Uterine smooth muscle cell (primary cell): ENCODE results near the gene REEP2. TPM values are rescaled to one million over a fixed set of nuclear protein-coding genes. Genes with fewer than 3 reads are reported as not detected.

ENCODE experiments used
- total RNA-seq: library from RNA; depleted of rRNA; stranded (reverse); fragments of >200 nt; gene quantifications from 2 replicates; pipeline ENCODE4 v1.2.3, GENCODE V29; 2014

The REEP2 gene, protein sequence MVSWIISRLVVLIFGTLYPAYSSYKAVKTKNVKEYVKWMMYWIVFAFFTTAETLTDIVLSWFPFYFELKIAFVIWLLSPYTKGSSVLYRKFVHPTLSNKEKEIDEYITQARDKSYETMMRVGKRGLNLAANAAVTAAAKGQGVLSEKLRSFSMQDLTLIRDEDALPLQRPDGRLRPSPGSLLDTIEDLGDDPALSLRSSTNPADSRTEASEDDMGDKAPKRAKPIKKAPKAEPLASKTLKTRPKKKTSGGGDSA
- 12.0 and 24.2 TPM in 2 replicates for total RNA-seq

DNA sequence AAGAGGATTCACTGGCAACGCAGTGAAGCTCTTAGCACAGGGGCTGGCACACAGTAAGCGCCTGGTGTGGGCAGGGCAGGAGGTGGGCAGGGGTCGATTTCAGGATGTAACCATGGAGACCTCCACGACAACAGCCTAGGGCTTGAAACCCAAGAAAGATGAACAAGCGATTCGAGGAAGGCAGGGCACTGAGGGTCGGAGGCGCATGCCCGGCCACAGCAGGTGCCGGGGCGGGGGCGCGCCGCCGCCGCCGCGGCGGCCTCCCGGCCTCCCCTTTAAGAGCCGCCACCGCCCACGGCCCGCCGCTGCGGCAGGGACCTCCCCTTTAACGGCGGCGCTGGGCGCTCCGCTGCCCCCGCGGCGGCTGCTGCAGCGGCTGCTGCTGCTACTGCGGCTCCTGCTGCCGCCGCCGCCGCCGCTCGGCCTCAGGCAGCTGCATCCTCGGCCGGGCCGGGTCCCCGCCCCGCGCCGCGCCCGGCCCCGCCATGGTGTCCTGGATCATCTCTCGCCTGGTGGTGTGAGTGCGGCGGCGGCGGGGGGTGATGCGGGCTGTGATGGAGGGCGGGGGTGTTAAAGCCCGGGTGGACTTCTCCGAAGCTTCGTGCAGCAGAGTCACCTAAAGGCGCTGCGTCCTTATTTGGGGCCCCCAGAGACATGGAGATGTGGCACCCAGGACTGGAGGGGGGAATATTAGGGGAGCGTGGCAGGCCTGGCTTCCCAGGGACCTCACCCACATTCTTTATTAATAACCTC, at the start of gene REEP2:
REEP2 (plus strand) TSS at position 334 of the 753 bp plus-strand sequence; CDS start at position 486, 152 bp downstream.

DNA sequence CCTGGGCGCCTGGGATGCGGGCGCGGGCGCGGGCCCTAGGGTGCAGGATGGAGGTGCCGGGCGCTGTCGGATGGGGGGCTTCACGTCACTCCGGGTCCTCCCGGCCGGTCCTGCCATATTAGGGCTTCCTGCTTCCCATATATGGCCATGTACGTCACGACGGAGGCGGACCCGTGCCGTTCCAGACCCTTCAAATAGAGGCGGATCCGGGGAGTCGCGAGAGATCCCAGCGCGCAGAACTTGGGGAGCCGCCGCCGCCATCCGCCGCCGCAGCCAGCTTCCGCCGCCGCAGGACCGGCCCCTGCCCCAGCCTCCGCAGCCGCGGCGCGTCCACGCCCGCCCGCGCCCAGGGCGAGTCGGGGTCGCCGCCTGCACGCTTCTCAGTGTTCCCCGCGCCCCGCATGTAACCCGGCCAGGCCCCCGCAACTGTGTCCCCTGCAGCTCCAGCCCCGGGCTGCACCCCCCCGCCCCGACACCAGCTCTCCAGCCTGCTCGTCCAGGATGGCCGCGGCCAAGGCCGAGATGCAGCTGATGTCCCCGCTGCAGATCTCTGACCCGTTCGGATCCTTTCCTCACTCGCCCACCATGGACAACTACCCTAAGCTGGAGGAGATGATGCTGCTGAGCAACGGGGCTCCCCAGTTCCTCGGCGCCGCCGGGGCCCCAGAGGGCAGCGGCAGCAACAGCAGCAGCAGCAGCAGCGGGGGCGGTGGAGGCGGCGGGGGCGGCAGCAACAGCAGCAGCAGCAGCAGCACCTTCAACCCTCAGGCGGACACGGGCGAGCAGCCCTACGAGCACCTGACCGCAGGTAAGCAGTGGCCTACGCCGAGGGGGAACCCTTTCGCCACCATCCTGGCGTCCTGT, 26.6 kb downstream of the REEP2 start, which contains the start of gene EGR1:
EGR1 (plus strand) TSS at position 219 of the 864 bp plus-strand sequence; CDS start at position 502, 283 bp downstream.

Other genes with a start within 250 kb of the REEP2 start
- 24.7 and 25.5 TPM in 2 replicates for gene CDC23, start 225.7 kb upstream of the REEP2 start, total RNA-seq
- not detected in 2 replicates for gene GFRA3, start 164.4 kb upstream of the REEP2 start, total RNA-seq
- gene CDC25C, start 107.3 kb upstream of the REEP2 start, total RNA-seq: 3.4 and 22.4 TPM in 2 replicates
- 24.0 and 26.9 TPM in 2 replicates for gene FAM53C, start 100.8 kb upstream of the REEP2 start, total RNA-seq
- 39.5 and 44.4 TPM in 2 replicates for gene KDM3B, start 86.4 kb upstream of the REEP2 start, total RNA-seq
- 3.6 and 6.2 TPM in 2 replicates for gene EGR1, start 26.4 kb downstream of the REEP2 start, total RNA-seq
- 129 and 177 TPM in 2 replicates for gene ETF1, start 104.2 kb downstream of the REEP2 start, total RNA-seq
- gene HSPA9, start 136.3 kb downstream of the REEP2 start, total RNA-seq: 644 and 729 TPM in 2 replicates